Hippocampal formation (tissue), 2 donors: Measurements from ENCODE around the gene DBN1.

Source experiments
- DNase-seq, 2 donors: peaks; one replicate each; lab custom pipeline; 2025; lab: John Stamatoyannopoulos, UW

Gene DBN1

DNA sequence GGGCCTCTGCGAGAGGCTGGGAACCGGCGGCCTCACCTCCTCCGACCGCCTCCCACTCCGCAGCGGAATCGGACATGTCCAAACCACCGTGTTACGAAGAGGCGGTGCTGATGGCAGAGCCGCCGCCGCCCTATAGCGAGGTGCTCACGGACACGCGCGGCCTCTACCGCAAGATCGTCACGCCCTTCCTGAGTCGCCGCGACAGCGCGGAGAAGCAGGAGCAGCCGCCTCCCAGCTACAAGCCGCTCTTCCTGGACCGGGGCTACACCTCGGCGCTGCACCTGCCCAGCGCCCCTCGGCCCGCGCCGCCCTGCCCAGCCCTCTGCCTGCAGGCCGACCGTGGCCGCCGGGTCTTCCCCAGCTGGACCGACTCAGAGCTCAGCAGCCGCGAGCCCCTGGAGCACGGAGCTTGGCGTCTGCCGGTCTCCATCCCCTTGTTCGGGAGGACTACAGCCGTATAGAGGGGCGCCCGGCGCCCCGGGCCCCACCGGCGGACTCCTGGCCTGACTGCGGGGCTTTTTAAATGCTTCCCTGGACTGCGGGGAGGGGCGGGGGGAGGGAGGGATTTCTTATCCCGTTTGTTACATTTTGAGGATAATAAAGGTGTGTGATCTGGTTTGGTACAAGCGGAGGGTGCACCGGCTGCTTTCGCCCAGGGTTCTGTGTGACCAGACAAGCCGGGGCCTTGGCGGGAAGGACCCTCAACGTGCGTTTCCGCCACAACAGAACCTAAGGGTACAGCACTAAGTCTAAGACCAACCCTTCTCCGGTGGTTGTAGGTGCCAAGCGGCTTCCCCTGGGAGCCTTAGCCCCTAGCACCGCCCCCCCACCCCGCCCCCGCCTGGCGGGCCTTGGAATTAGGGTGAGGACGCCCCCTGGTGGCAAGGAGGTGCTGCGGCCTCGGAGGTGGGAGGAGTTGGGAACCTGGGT lies 17.5 kb downstream of the DBN1 start:
- DNase-seq: peak; percentile 53 to 82

DNA sequence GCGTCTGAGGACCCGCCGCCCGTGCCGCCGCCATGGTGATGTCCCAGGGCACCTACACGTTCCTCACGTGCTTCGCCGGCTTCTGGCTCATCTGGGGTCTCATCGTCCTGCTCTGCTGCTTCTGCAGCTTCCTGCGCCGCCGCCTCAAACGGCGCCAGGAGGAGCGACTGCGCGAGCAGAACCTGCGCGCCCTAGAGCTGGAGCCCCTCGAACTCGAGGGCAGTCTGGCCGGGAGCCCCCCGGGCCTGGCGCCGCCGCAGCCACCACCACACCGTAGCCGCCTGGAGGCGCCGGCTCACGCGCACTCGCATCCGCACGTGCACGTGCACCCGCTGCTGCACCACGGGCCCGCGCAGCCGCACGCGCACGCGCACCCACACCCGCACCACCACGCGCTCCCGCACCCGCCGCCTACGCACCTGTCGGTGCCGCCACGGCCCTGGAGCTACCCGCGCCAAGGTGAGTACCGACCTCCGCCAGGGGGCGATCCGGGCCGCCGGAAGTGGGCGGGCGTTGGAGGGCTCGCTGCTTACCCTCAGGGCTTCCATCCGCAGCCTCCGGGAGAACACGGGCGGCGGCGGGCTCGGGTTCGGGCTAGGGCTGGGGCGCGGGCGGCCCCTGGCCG lies 18.3 kb downstream of the DBN1 start:
- DNase-seq: peak in 1 of 2 donors; percentile 50

DNA sequence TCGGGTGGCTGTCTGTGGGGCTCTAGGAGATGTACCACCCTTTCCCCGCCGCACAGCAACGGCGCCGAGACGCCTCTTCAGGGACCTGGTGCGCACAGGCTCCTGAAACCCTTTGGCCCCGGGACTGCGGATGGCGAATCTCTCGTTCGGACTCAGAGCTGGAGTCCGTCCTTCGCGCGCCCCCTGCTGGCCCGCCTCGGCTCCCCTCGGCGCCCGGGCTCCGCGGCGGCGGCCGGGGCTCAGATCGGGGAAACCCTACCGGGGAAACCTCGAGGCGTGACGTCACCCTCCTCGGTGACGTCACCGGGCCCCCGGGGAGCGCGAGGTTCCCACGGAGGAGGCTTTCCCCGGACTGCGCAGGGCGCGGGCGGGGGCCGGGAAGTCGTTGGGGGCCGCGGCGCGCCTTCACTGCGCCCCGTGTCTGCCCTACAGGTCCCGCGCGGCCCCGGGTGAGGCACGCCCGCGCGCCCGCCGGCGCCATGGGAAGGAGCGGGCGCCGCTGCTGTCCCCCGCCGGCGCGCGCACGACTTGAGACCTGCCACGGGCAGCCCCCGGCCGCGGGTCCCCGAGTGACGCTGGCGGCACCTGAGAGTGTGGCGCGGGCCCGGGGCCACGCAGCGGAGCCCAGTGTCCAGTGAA lies 18.9 kb downstream of the DBN1 start:
- peak; percentile 68 to 80 for DNase-seq

DNA sequence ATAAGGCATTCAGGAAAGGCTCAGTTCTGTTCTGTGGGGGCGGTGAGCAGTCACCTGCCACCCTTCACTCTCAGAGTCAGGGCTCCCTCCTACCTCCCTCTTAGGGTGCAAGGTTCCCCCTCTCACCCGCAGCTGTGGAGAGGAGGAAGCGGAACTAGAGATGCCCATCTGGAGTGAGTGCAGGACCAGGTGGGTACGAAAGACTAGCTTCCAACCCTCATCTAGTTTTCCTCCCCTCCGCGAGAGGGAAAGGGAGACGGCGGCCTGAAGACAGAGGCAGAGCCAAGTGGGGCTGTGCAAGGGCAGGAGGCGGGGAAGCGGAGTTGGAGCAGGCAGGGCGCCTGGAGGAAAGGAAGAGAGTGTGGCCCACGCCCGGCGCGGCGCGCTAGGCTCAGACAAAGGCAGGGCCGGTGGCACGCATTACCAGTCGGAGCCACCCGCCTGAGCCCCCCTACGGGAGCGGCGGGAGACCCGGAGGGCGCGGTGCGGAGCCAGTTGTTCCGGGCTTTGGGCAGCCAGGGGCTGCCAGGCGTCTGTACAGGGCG lies 19.5 kb downstream of the DBN1 start:
- DNase-seq: peak in 1 of 2 donors; percentile 47

DNA sequence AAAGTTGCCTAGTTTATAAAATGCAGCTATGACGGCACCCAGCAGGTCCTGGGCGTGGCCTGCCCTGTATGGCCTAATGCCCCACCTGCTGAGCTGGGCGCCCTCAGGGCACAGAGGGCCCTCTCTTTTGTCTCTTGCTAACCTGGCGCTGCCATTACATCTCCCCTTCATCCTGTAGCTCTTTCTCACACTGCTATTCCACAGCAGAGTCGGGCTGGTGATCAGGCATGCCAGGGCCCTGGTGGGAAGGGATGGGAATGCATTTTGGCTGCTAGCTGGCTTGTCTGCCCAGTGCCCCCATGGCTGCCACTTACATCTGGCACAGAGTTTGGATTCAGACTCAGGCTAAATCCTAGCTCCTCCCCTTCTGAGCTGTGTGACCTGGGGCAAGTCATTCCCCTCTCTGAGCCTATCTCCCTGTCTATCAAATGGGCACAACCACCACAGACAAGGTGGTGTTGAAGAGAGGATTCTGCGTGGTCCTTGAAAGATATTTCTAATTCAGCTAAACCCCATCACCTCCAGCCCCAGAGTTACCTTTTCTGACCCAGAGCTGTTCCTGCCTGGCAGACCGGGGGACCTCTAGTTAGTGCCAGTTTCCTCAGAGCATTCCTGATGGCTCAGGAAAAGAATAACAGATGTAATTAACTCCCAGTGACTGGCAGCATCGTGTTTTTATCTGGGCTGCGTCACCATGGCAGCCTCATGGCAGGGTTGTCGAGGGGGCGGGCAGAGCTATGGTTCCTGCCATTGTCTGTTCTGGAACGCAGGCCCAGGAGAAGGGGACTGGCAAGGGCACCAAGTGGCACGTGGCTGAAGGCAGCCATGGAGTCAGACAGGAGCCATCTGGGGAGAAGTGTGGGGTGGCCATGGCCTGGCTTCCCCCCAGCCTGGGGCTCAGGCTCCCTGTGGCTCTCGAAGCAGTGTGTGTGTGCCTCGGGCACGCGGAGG lies 20.5 kb downstream of the DBN1 start:
- DNase-seq: peak; percentile 36 to 41

DNA sequence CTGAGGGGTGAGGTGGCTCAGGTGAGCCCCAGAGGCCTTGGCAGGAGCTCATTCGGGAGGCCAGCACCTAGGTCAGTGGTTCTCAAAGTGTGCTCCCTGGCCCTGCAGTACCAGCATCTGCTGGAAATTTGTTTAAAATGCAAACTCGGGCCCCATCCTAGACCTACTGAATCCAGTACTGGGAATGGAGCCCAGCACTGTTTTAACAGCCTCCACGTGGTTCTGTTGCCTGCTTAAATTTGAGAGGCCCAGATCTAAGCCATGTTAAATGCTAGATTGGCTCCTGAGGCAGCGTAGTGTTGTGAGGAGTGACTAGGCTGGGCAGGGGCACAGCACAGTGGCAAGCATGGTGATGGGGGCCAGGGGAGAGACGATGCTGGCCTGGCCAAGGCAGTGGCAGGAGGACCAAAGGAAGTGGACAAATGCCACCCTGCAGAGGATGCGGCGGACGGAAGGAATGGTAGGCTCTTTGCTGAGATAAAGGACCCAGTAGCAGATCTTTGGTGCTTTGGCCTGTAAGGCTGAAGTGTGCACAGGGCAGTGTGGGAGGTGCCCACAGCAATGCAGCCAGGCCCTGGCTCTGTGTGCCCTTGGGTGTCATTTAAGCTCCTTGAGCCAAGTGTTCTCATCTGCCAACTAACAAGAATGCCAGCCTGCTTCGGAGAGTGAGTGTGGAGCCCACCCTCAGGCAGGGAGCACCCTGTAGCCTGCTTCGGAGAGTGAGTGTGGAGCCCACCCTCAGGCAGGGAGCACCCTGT lies 22.6 kb downstream of the DBN1 start:
- DNase-seq: peak; percentile 25 to 53

DNA sequence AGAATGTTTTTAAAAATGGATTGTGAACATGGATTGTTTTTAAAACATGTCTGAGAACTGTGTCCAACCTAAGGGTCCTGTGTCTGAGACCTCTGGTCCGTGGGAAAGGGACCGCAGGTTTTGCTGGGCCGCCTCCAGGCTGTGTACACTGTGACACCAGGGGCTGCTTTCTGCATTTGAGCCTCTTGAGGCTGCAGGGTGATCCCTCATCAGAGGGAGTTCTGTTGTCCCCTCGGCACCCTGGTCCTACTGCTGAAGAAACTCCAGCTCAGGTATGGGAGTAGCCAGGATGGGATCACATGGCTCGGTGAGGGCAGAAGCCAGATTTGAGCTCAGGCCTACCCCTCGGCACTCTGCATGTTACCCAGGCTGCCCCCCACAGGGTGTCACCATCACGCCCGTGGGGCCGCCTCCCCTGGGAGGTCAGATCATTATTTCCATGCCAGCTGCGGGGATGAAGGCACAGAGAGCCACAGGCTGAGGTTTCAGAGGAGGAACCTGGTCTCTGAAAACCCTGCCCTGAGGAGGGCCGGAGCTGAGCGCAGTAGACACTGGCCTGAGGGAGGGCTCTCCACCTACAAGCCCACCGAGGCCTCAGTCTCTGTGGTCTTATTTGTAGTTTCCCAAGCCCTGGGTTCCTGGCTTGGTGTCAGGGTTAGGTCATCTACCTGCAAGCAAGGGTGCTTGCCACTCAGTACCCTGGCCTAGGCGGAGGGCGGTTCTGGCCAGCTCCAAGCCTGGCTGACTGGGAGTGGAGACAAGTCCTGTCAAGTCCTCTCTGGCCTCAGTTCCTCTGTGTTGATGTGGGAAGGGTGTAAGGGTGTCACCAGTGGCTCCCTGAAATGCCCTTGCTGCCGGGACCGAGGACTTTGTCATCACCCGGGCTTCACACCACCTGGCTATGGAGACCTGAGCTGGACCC lies 24.0 kb downstream of the DBN1 start:
- no peak for DNase-seq

DNA sequence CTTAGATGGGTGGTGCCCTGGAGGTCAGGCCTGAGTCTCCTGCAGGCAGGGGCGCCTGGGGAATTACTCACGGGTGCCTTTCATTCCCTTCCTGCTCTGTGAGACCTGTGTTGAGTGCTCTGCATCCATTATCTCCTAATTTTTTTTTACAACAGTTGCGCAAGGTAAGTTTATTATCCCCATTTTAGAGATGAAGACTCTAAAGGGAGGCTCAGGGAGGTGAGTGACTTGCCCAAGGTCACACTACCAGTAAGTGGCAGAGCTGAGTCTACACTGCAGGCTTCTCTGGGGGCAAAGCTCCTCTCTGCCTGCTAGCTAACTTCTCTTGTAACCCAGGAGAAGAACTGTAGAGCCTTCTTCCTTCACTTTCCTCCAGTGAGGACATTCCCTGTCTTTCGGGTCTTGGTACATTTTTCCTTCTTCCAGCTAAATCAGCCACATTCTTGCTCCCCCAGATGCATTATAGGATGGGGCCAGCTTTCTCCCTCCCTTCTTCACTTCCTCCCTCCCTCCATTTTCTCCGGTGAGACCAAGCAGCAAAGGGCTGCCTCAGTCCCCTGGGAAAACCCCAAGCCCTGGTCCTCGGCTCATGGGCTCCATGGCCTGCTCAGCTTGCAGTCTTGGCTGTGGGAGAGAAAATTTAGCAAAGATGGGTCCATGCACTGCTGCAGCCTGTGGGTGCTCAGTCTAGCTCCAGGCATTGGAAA lies 25.0 kb downstream of the DBN1 start:
- DNase-seq: no peak

DNA sequence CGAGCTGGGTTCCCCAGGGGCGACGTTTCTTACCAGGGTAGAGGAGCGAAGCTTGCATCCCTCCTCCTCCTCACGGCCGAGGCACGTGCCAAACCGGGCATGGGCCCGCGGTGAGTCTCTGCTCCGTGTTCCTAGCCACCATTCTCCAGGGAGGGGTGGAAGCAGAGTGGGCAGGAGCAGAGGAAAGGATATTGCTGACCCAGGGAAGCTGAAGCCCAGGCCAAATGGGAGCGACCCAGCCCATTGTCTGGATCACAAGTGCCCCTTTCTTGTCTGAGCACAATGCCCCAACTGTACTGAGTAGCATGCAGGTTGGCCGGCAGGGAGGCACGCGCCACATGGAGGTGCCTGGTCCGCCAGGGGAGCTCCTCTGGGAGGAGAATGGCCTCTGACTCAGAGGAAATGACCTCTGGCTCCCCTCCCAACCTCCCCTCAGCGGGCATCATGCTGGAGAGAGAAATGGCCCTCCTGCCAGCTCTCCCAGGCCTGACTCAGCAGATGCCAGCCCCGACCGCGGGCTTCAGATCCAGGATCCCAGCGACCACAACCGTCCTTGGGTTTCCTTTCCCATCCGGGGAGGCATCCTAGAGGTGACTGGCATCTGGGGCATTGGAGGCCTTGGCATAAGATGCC lies 25.7 kb downstream of the DBN1 start:
- peak; percentile 83 to 84 for DNase-seq

DNA sequence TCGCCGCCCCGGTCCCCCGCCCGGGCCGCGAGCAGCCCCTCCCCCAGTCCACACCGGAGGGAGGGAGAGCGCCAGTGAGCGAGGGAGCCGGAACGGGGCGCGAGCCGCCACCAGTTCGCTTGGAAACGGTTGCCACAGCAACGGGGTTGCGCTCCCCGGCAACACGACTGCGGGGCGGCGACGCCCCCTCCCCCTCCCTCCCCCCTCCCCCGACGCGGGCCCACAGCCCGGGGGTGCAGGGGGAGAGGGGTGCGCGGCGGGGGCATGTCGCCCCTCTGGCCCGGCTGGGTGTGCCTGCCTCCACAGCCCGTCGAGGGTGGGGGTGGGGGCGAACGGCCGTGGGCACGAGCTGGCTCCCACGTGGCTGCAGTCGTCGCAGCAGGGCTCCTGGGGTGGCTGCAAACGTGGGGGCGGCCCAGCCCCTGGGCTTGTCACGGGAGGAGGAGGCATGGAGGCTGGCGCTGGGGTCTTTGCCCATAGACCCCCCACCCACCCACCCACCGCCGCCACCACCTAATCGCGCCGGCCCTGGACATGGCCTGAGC lies 26.3 kb downstream of the DBN1 start:
- peak; percentile 61 to 74 for DNase-seq

DNA sequence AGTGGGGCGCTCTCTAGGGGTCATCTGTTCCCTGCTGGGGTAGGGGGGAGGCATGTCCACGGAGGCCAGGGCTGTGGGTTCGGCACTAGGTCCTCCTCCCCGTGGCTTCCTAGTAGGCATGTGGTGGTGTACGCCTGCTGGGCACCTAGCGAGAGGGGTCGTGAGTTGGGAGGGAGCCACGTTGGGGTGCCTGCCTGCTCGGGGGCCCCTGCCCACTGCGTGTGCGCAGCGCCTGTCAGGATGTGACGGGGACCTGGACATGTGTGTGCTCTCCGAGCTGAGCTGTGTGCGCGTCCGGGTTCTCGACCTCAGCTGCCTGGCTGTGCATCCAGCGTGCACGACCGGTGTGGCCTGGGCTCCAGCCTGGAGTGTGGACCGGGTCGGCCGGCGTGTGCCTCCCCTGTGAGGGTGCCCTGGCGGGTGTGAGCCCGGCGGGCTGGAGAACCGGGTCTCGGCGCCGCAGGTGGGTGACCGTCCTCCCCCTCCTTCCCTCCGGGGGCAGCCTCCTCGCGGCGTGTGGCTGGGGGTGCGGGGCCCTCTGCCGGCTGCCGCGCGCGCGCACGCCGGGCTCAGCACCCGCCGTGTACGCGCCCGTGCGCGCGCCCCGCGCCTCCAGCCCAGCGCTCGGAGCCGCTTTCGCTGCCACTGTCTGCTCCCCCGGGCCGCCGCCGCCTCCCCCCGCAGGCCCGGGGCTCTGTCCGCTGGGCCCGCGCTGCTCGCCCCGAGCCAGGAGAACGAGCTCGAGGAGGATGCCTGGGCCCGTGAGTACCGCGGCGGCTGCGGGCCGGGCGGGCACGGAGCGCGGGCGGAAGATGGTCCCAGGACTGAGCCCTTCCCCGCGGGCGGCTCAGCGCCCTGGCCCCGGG lies 27.0 kb downstream of the DBN1 start, which contains the start of gene PRR7:
PRR7 (plus strand) TSS at position 615 of the 866 bp plus-strand sequence. CDS start 8,254 bp downstream, outside the sequence.
- DNase-seq: peak; percentile 56 to 74

DNA sequence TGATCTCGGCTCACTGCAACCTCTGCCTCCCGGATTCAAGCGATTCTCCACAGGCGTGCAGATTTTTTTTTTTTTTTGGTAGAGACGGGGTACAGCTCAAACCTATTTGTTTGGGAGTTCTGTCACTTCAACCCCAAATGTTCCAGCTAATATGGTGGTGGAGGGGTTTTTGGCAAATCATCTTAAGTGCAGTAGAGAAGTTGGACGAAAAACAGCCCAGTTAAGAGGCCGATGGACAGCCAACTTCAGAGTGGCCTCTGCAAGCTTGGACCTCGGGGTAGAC lies 27.6 kb downstream of the DBN1 start:
- no peak for DNase-seq

DNA sequence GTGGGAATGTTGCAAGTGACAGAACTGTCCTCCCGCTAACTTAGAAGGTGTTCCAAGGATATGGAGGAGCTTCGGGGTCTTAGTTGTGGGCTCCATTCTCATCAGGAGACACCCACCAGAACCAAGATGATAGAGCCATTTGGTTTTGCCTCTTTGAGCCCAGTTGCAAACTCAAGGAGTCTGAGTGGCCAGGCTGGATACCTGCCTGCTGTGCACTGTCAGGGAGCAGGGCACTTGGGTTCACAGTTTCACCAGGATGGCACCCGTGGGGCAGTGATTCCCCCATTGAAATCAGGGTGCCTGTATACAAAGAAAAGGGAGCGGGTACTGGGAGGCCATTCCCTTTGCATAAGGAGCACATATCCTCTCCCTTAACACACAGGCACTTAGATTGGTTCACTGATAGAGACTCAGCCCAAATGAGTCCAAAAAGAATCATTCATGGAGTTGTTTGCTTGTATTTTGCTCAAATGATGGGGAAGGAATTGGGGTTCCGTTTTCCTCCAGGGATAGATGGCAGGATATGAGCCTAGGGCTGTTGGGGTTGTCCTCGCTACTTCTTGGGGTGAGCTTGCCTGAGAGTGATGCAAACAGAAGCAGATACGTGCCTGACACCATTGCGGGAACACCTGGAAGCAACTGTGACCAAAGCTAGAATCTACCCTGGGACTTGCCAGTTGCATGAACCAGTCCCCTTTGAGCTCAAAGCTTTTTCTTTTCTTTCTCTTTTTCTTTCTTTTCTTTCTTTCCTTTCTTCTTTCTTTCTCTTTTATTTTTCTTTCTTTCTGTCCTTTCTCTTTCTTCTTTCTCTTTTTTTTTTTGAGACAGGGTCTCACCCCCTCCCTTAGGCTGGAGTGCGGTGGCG lies 28.1 kb downstream of the DBN1 start:
- DNase-seq: no peak

DNA sequence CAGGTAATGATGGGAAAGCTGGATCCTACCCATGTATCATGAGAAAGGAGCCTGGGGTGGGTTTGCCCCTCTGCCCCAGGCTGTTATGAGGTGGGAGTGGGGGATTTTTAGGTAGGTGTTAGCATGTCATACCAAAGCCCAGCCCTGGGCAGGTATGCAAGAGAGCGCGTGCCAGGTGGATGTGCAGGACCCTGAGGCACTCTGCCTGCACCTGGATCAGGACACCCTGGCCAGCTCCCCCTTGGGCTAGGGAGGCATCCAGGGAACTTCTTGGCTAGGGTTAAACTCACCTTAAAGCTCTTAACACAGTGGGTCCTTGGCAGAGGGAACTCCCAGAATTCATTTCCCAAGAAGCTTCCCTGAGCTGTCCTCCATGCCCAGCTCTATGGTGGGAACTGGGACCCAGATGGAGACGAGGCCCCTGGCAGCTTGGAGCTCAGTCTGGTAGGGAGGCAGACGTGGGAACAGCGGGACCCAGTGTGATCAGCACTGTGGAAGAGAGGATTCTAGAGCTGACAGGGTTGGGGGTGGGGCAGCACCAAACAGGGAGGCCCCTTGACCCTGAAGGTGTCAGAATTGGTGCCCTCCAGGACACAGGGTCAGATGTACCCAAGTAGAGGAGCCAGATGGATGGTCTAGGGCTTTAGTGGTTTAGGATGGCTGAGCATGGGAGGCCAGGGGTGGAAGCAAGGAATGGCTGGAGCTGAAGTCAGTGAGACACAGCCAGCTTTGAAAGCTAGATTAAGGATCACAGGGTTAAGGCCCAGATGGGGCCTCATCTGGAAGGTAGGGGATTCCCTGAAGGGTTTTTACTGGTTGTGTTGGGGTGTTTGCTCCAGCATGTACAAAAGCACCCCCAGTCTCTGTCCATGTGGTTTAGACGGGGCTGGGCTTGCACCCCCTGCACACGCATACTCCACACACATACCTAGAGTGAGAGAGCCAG lies 29.1 kb downstream of the DBN1 start:
- DNase-seq: no peak
